Activated CD4-positive, alpha-beta T cell treated with anti-CD3 and anti-CD28 coated beads, Interleukin-2, Interleukin-4, amounts not matched to agents 100 ng/mL and 50 ng/mL, durations not matched to agents 16 hours and 8 hours (primary cell): ENCODE results near the gene ANGPT4.
"Not testable (repeated sequence)": the region's sequence is repeated elsewhere in the genome, so short reads cannot be mapped to it uniquely, and the experiment has no call there.

Source experiments
- DNase-seq: peaks from one replicate; pipeline ENCODE4 v3.0.0-alpha.2; 2020; ENCODE audit warnings: low spot score

The ANGPT4 gene

GRCh38 chr20:906001-906520 is 10.1 kb downstream of the ANGPT4 start:
- no peak for DNase-seq

DNA sequence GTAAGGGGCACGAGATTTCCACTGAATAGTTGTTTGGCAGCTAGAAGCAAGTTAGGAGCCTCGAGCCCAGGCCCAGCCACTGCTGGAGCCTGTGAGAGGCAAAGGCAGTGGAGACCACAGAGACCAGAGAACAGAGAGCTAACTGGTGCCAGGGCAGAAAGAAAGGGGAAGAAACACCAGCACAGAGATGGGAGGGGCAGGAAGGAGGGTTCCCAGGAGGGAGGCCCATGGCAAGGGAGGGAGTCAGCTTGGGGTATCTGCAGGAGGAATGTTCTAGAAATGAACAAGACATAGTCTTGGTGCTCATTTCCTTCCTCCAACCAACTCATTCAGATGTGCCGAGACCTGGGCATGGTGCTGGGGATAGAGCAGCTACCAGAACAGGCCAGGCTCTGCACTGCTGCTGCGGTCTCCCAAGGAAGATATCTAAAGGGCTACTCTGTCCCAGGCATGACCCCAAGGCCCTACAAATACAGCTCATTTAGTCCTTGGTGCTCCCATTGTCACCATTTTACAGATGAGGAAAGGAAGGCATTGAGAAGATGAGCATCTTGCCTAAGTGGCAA is 10.7 kb downstream of the ANGPT4 start:
- DNase-seq, result no peak

DNA sequence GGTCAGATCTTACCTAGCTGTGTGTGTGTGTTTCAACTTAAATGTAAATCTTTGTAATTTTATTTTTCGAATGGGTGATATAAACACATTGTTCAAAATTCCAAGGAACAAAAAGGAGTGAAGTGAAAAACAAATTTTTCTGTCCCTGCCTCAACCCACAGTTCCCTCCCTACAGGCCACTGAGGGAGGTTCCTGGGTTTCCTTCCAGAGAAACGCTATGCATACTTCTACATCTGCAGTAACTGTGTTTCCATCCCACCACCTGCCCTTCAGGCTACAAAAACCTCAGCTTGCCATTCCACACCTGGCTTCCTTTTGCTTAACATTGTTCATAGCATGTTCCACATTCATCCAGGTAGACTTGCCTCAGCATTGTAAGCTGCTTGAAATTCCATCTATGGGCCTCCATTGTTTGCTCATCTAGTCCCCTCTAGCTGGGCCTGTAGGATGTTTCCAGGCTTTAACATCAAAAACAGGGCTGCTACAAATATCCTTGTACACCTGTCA is 12.0 kb downstream of the ANGPT4 start:
- no peak for DNase-seq

DNA sequence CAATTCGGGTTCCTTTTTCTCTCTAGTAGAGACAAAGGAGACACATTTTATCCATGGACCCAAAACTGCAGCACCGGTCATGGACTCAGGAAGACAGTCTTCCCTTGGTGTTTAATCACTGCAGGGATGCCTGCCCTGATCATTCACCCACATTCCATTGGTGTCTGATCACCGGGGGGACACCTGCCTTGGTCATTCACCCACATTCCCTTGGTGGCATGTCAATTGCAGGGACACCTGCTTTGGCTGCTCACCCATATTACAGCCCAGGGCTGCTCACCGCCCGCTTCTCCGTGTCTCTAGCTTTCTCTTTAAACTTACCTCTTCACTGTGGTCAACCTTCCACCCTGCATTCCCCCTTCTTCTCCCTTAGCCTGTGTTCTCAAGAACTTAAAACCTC is 18.7 kb downstream of the ANGPT4 start:
- not testable (repeated sequence) for DNase-seq

GRCh38 chr20:896501-897025 is 19.6 kb downstream of the ANGPT4 start:
- no peak for DNase-seq

DNA sequence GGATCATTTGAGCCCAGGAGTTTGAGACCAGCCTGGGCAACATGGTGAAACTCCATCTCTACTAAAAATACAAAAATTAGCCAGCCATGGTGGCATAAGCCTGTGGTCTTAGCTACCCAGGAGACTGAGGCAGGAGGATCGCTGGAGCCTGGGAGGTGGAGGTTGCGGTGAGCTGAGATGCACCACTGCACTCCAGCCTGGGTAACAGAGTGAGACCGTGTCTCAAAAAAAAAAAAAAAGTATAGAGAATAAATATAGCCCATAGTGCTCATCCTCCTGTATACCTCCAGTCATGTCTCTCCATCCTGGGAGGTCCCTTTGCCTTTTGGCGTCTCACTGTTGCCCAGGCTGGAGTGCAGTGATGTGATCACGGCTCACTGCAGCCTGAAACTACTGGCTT is 23.8 kb downstream of the ANGPT4 start:
- DNase-seq, result not testable (repeated sequence)

DNA sequence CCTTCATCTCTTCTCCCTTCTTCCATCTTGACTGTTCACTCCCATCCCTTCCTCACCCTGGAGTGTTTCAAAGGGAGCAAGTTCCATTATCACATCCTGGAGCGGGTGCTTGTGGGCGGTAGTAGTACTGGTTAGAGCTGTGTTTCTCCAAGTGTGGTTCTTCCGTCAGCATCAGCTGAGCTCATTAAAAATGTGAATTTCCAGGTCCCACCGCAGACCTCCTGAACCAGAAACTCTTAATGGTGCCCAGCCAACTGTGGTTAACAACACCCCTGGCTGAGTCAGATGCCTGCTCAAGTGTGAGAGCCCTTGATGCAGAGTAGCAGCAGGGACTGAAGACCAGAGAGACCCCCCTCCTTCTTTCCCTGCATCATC is 24.4 kb downstream of the ANGPT4 start:
- DNase-seq, result no peak

GRCh38 chr20:891058-891705 is 25.0 kb downstream of the ANGPT4 start:
- no peak for DNase-seq

DNA sequence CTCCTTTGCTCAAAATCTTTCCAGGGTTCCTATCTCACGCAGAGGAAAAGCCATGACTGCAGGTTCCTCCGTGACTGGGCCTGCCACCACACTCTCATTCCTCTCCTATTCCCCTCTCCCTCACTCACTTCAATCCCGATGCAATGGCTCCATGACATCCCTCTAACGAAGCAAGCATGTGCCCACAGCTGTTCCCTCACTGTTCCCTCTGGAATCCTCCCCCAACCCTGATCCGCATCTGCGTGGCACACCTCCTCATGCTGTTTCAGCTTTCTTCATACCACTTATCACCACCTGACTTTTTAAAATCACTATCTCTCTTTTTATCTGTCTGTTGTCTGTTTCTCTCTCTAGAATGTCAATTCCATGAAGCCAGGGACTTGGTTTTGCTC is 25.5 kb downstream of the ANGPT4 start:
- no peak for DNase-seq

DNA sequence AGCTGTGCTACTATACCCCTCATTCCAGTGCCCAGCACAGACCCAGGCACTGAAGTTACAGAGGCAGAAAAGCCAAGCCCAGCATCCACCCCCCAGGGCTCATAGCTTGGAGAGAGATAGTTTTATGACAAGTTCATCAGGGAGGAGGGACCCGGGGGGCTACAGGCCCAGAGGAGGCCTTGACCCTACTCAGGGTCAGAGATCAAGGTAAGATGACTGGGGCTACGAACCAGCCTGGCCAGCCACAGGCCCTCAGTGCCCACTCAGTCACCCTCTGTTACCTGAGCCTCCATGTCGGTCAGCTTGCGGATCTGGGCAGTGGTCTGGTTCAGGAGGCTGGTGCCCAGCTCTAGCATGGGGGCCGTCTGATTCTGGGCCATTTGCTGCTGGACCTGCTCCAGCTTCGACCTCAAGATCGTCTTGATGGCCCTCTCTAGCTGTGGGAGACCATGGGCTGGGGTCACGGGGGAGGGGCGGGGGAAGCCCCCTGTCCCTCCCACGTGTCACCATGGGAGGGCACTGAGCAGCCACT is 26.1 kb downstream of the ANGPT4 start:
- no peak for DNase-seq

- DNase-seq, result no peak
Measured at GRCh38 chr20:889106-889505, 27.0 kb downstream of the ANGPT4 start.

DNA sequence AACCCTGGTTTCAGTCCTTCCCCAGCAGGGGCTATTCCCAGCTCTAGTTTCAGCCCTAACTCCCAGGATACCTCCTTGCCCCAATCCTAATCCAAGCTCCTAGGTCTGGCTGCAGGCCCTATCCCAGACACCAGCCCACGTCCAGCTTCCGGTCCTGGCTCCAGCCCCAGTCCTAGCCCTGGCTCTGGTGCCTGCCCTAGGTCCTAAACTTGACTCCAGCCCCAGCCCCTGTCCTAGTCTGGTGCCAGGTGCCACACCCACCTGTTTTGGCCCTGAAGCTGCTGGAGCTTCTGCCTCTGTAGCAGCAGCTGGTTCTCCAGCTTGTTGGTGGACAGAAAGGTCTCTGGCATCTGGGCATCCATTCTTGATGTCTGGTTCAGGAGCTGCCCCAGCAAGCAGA is 28.1 kb downstream of the ANGPT4 start:
- DNase-seq, result no peak

GRCh38 chr20:887137-887536 is 29.0 kb downstream of the ANGPT4 start:
- no peak for DNase-seq

GRCh38 chr20:884983-885952 is 30.9 kb downstream of the ANGPT4 start:
- DNase-seq, result no peak

- DNase-seq, result no peak
Measured at GRCh38 chr20:881783-882144, 34.4 kb downstream of the ANGPT4 start.

- DNase-seq, result peak; percentile 79
Measured at GRCh38 chr20:881051-881782, 34.9 kb downstream of the ANGPT4 start.

- no peak for DNase-seq
Measured at GRCh38 chr20:879626-880025, 36.5 kb downstream of the ANGPT4 start.

DNA sequence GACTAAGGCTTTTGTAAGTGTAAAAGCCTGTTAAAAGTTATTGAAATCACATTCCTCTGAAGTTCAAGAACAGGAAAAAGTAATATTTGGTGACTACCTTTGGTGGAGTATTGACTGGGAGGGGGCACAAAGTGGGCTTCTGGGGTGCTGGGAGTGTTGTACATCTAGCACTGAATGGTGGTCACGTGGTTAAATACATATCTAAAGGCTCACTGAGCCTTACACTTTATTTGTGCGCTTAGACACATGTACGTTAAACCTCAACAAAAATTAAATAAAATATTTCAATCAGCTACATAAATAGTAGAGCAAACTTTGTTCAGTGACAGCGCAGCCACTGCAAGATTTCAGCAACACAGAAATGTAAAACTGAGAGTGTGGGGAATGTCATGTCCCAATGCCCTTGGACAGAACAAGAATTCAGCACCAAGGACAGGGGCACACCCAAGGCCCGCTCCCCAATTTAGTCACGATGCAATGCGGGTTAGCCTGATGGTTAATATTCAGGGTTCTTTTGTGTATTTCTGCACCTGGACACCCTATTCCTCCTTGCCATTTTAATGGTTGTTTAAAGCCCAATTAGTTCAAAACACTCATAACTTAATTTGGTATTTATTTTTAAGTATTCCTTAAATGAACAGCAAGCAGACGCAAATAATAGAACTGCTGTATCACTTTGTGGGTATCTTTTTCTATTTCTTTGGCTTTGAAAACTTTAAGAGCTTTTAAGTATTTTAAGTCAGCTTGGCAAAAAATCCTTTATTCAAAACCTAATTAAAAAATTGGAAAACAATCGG is 37.4 kb downstream of the ANGPT4 start:
- DNase-seq, result peak; percentile 31

GRCh38 chr20:877814-878213 is 38.3 kb downstream of the ANGPT4 start:
- no peak for DNase-seq

DNA sequence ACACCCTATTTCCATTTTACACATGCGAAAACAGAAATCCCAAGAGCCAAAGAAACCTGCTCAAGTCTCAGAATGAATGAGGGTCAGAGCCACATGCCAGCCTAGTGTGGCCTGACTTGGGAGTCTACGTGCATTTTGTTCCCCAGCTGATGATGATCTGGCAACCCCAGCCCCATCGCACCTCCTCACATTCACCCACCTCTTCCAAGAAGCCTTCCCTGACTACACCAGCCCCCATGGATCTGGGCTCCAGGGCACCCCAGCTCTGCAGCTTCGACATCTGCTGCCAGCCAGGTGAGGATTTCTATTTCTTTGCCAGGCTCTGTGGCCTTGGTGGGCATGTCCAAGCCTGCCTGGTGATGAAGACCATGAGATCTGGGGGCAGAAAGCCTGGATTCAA is 41.0 kb downstream of the ANGPT4 start:
- DNase-seq, result no peak
